ACC112 (cell line): ENCODE data around the gene LPP.

ENCODE experiments used
- H2AFZ ChIP-seq: fragments of 200-600 bp; sonication (generic); one replicate; pipeline ENCODE4 v1.6.0; 2017; ENCODE audit warnings: antibody characterized with exemption, low read length; ENCODE audit not compliant: unreplicated experiment
- H3K27ac ChIP-seq: fragments of 200-600 bp; sonication (generic); 2 replicates; pipeline ENCODE4 v1.5.1; 2014; ENCODE audit warnings: low read depth, mild to moderate bottlenecking, antibody characterized with exemption, low read length, moderate library complexity
- H3K27me3 ChIP-seq: fragments of 200-600 bp; sonication (generic); 2 replicates; pipeline ENCODE4 v1.6.1; 2014; ENCODE audit warnings: mild to moderate bottlenecking, antibody characterized with exemption, low read length, moderate library complexity, mixed read lengths; ENCODE audit not compliant: insufficient read depth
- H3K36me3 ChIP-seq: fragments of 200-600 bp; sonication (generic); 2 replicates; pipeline ENCODE4 v1.6.1; 2016; ENCODE audit warnings: mild to moderate bottlenecking, antibody characterized with exemption, low read length, moderate library complexity, mixed read lengths; ENCODE audit not compliant: insufficient read depth
- H3K4me1 ChIP-seq: fragments of 200-600 bp; sonication (generic); one replicate; pipeline ENCODE4 v1.6.1; 2016; ENCODE audit warnings: low read length, mixed read lengths; ENCODE audit not compliant: insufficient read depth, unreplicated experiment, control insufficient read depth
- H3K4me3 ChIP-seq: fragments of 200-600 bp; sonication (generic); 2 replicates; pipeline ENCODE4 v1.5.1; 2014; ENCODE audit warnings: mild to moderate bottlenecking, low read depth, low read length
- H3K79me2 ChIP-seq: fragments of 200-600 bp; sonication (generic); one replicate; pipeline ENCODE4 v1.6.0; 2016; ENCODE audit warnings: low read length; ENCODE audit not compliant: control insufficient read depth, unreplicated experiment, insufficient read depth

LPP gene

DNA sequence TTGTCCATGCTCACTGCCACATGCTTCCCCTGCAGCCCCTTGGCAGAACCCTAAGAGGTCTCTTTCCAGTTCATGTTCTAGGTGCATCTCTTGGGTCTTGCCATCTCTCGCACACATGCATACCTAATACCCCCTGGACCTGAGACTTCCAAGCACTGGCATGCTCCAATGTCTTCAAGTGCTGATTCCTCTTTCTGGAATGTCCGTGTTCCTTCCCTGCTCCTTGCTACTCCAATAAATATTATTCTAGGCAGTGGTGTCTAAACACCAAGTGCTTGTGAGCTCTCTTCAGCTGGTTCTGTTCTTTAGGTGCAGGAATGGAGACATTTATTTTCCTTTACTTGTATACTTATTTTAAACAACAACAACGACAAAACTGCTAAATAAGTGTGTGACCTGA is 370.1 kb downstream of the LPP start:
- H2AFZ ChIP-seq: no peak overlapping the region
- H3K4me1 ChIP-seq: peaks cover 14% of the 10 kb centered on the region
- H3K27me3 ChIP-seq: no peaks in the 10 kb centered on the region
- H3K79me2 ChIP-seq: peaks cover 7% of the 10 kb centered on the region
- H3K27ac ChIP-seq: no peak overlapping the region
- H3K4me3 ChIP-seq: no peak overlapping the region
- peaks cover 4% of the 10 kb centered on the region; the same call in 1 of the 2 replicates for H3K36me3 ChIP-seq

DNA sequence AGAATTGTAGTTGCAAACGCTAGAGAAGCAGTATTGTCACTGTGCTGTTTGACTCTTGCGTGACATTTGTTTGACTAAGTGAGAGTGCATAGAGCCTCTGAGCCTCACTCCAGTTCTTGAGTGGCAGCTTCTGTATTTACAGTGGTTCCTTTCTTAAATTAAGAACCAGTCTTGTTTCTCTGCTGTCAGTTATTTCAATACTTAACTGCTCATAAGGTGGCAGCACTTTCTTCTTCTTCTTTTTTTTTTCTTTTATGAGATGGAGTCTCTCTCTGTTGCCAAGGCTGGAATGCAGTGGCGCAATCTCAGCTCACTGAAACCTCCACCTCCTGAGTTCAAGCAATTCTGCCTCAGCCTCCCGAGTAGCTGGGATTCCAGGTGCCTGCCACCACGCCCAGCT is 372.1 kb downstream of the LPP start:
- Histone ChIP-seq H3K4me3 (no peak overlapping the region), H3K27me3 (no peaks in the 10 kb centered on the region), H3K36me3 (peaks cover 4% of the 10 kb centered on the region; the same call in 1 of the 2 replicates), H3K4me1 (peaks cover 16% of the 10 kb centered on the region), H3K27ac (no peak overlapping the region), H2AFZ (no peak overlapping the region), H3K79me2 (peaks cover 2% of the 10 kb centered on the region)

DNA sequence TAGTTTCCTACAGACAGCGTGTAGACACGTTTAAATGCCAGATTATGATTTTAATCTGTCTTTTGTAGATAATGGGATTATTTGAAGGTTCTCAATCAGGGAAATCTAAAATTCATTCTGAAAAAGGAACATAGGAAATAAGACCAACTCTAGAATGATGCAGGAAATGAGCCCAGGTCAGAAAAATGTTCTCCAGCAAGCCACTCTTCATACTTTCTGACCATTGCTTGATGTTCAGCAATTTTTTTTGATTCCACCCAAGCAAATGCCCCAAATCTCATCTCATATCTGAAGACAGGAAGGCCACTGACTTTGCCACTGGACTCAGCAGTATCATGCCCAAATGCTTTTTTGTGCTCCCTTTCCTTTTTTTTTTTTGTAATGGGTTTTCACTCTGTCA is 373.4 kb downstream of the LPP start:
- no peak overlapping the region for H3K4me3 ChIP-seq
- H3K36me3 ChIP-seq: peaks cover 4% of the 10 kb centered on the region; the same call in 1 of the 2 replicates
- no peak overlapping the region for H2AFZ ChIP-seq
- H3K79me2 ChIP-seq: no peaks in the 10 kb centered on the region
- peaks cover 26% of the 10 kb centered on the region for H3K4me1 ChIP-seq
- H3K27ac ChIP-seq: no peak overlapping the region
- no peaks in the 10 kb centered on the region for H3K27me3 ChIP-seq

DNA sequence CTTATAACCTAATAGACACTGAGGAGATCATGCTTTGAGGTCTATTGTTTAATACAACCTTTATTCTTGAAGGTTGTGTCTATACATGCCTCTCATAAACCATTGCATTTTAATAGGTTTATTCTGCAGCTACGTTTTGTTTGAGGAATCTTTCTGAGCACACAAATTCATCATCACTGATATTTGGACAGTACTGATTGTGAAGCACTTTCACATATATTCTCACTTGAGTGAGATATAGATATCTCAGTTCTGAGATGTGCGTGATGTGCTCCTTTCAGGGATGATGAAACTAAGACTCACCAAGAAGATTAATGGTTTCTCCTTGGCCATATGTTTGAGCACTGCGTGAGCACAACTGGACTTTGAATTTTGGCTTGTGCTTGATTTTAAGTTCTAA is 374.4 kb downstream of the LPP start:
- Histone ChIP-seq H2AFZ (no peak overlapping the region), H3K27ac (no peak overlapping the region), H3K79me2 (peaks cover 4% of the 10 kb centered on the region), H3K4me1 (peaks cover 33% of the 10 kb centered on the region), H3K27me3 (no peaks in the 10 kb centered on the region), H3K4me3 (no peak overlapping the region), H3K36me3 (peaks cover 4% of the 10 kb centered on the region; the same call in 1 of the 2 replicates)

DNA sequence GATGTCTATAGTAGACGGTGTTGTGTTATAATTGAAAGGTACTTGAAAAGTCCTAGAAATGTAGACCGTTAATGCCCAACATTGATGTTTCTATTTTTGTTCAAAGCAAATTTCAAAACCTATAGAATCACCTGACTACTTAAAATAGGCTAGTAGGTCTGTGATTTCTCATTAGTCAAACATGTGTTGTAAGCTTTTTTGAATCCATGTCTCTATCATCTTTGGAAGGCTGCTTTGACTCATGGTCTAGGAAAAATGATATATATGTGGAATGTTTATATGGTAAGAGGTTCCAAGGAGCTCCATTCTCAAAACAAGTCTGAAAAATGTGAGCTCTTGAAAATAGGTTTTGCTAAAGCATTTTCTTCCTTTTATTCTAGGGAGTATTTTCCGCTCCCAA is 375.3 kb downstream of the LPP start:
- Histone ChIP-seq H2AFZ (no peak overlapping the region), H3K27ac (no peak overlapping the region), H3K36me3 (peaks cover 4% of the 10 kb centered on the region; the same call in 1 of the 2 replicates), H3K27me3 (no peaks in the 10 kb centered on the region), H3K4me1 (peaks cover 41% of the 10 kb centered on the region), H3K4me3 (no peak overlapping the region), H3K79me2 (peaks cover 4% of the 10 kb centered on the region)

DNA sequence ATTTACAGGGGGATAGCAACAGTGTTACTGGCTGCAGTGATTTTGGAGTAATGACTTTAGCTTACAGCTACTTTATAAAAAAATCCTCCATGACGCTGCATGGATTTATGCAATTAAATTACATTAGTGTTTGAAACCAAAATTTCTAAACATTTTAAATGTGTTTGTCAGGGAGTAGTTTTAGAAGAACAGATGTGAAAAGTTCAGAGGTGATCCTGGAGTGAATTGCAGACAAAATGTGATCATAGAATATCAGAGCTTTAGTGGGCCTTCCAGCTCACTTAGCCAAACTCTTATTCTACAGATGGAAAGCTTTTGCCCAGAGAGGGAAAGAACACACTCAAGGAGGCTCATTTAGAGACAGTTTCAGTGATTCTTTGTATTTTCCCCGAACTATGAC is 376.3 kb downstream of the LPP start:
- Histone ChIP-seq H3K36me3 (peaks cover 4% of the 10 kb centered on the region; the same call in 1 of the 2 replicates), H3K79me2 (peaks cover 8% of the 10 kb centered on the region), H3K27ac (peak overlapping the region; percentile 62; the same call in 1 of the 2 replicates), H3K27me3 (no peaks in the 10 kb centered on the region), H2AFZ (no peak overlapping the region), H3K4me3 (no peak overlapping the region), H3K4me1 (peaks cover 51% of the 10 kb centered on the region)

DNA sequence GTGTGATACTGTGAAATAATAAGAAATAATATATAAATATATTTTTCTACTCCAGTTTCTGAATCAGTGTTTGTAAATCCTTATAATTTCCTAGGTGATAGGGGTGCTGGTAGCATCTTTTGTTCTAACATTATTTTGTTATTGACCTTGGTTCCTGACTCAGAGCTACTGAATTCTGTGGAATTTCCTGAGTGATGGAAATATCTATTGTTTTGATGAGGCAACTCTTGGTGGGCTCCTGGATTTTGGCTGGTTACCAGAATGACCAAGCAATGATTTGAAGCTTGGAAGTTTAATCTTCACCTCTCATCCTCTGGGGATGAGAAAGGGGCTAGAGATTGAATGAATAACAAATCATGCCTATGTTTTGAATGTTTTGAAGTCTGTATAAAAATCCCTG is 377.3 kb downstream of the LPP start:
- Histone ChIP-seq H3K4me1 (peaks cover 46% of the 10 kb centered on the region), H3K36me3 (peaks cover 4% of the 10 kb centered on the region; the same call in 1 of the 2 replicates), H3K79me2 (peaks cover 8% of the 10 kb centered on the region), H3K27me3 (no peaks in the 10 kb centered on the region), H2AFZ (no peak overlapping the region), H3K27ac (peak overlapping the region; percentile 62), H3K4me3 (no peak overlapping the region)

DNA sequence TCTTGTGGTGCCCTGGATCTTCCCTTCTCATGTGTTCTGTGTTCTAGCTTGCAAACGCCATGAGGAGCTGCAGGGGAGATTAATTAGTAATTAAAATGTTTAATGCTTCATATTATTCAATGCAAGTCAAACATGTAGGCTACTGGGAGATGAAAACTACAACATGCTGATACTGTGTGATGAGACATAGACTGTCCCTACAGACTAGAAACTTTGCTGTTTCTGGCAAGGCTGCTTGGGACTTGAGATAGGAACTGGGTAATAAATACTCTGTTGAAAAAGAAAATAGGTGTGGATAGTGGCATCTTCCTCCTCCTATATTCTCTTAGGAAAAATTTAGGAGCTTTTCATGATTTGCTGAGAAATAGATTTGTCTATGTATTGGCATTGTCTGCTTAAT is 379.2 kb downstream of the LPP start:
- Histone ChIP-seq H3K79me2 (peaks cover 8% of the 10 kb centered on the region), H3K4me1 (peaks cover 46% of the 10 kb centered on the region), H3K27ac (no peak overlapping the region), H3K4me3 (no peak overlapping the region), H3K36me3 (peaks cover 4% of the 10 kb centered on the region; the same call in 1 of the 2 replicates), H2AFZ (no peak overlapping the region), H3K27me3 (no peaks in the 10 kb centered on the region)

DNA sequence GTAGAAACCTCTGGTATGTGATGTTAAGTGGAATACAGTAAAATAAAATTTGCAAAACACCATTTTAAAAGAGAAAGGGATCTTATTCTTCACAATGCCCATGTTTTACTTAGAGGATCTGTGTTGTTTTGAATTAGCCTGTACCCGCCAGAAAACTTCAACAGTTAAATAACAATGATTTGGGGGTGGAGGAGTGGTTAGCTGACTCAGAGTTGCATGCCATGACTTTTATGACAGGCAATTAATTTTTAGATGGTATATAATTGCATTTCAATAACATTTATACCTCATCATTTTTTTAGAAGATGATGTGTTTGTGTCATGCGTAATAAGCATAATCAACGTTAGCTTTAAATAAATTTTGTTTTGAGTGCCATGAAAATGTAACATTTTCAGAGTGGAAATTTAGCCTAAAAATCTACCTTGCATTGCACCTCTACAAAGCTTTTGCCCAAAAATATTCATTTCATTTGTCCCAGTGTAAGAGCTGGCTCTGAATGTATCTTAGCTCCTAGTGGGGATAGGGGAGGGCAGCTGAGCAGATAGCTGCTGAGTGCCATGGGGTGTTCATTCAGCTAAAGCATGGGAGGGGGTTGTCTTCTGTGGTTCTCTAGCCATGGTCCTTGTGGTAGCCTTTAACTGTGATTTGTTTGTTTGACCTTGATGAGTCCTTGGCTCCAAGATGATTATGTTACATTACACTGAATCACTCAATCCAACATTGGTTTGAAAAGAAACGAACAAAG is 379.8 kb downstream of the LPP start:
- peaks cover 46% of the 10 kb centered on the region for H3K4me1 ChIP-seq
- H3K4me3 ChIP-seq: 0 out of 2 replicates have a peak overlapping the region, but pooled peaks have one; percentile 22
- H3K27ac ChIP-seq: peak overlapping the region; percentile 11; the same call in 1 of the 2 replicates
- H3K36me3 ChIP-seq: no peaks in the 10 kb centered on the region
- H3K79me2 ChIP-seq: peaks cover 8% of the 10 kb centered on the region
- H3K27me3 ChIP-seq: no peaks in the 10 kb centered on the region
- H2AFZ ChIP-seq: no peak overlapping the region

DNA sequence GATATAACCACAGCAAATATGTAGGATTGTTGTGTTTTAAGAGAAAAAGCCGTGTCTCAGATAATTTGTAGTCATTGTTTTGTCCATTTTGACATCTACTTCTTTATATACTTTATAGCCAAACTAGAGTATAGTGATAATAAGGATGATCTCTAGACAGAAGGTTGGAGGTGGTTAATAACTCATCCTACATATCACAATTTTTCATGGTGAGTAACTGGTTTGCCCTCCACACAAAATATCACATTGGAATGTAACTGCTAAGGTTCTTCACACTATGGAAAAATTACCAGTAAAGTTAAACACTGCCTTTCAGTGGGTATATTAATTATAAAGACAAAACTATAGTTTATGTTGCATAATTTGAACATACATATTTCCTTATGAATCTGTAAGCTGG is 380.7 kb downstream of the LPP start:
- peaks cover 8% of the 10 kb centered on the region for H3K79me2 ChIP-seq
- H2AFZ ChIP-seq: no peak overlapping the region
- peak overlapping the region; percentile 22; the same call in 1 of the 2 replicates for H3K4me3 ChIP-seq
- peak overlapping the region; percentile 11; the same call in 1 of the 2 replicates for H3K27ac ChIP-seq
- peaks cover 46% of the 10 kb centered on the region for H3K4me1 ChIP-seq
- no peaks in the 10 kb centered on the region for H3K27me3 ChIP-seq
- H3K36me3 ChIP-seq: no peaks in the 10 kb centered on the region

DNA sequence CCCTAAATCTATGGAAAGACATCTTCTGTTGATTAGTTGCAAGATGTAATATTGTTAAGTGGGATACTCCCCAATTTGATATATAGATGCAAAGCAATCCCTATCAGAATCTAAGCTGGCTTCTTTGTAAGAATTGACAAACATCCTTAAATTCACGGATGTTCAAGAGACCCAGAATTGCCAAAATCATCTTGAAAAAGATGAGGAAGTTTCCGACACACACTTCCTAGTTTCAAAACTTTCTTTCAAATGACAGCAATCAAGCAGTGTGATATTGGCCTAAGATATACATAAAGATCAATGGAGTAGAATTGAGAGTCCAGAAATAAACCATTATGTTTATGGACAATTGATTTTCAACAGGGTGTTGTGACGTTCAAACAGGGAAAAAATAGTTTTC is 383.6 kb downstream of the LPP start:
- Histone ChIP-seq H3K36me3 (no peaks in the 10 kb centered on the region), H3K27ac (no peak overlapping the region), H3K4me3 (no peak overlapping the region), H3K4me1 (peaks cover 26% of the 10 kb centered on the region), H2AFZ (no peak overlapping the region), H3K27me3 (no peaks in the 10 kb centered on the region), H3K79me2 (peaks cover 8% of the 10 kb centered on the region)
